ENCODE data around the gene BUB1. TPM values are rescaled to one million over a fixed set of nuclear protein-coding genes. Genes with fewer than 3 reads are reported as not detected.

BUB1 gene
- 113 and 118 TPM in 2 replicates for total RNA-seq (2021; fragmentation: NEBNext Ultra II Directional; extraction: Animal tissue kit (Norgen Biotek cat#: 25700))
- polyA plus RNA-seq (2011; rRNA removed) = 37.6 and 48.4 TPM in 2 replicates
- 89.1 TPM for polyA plus RNA-seq (2011; cell fraction: cytosol; rRNA removed)
- polyA plus RNA-seq (2011; cell fraction: nucleus; rRNA removed) = 57.3 TPM
- polyA plus RNA-seq (2012, experiment 1 of 2) = 65.3 to 112 TPM (median 80.1 TPM) in 4 replicates
- 6.6 TPM for polyA plus RNA-seq (2012, experiment 2 of 2)
- polyA plus RNA-seq (2013, experiment 1 of 2) = 62.9 TPM
- 65.5 TPM for polyA plus RNA-seq (2013, experiment 2 of 2)
- polyA minus RNA-seq (2011; rRNA and poly(A)+ RNA removed) = 162 and 180 TPM in 2 replicates
- polyA minus RNA-seq (2011; cell fraction: cytosol; rRNA and poly(A)+ RNA removed) = 87.2 TPM
- 170 TPM for polyA minus RNA-seq (2011; cell fraction: nucleus; rRNA and poly(A)+ RNA removed)
- long read RNA-seq, experiment 1, partial matches to known transcripts = 66 of 107 reads
- long read RNA-seq, experiment 1, other reads (novel, unspliced or antisense) = 41 of 107 reads
- long read RNA-seq, experiment 2, transcript BUB1-201 (25 exons, 3,507 nt) = major isoform, 32 of 41 reads
- long read RNA-seq, experiment 2, partial matches to known transcripts = 7 of 41 reads
- long read RNA-seq, experiment 2, other reads (novel, unspliced or antisense) = 2 of 41 reads

DNA sequence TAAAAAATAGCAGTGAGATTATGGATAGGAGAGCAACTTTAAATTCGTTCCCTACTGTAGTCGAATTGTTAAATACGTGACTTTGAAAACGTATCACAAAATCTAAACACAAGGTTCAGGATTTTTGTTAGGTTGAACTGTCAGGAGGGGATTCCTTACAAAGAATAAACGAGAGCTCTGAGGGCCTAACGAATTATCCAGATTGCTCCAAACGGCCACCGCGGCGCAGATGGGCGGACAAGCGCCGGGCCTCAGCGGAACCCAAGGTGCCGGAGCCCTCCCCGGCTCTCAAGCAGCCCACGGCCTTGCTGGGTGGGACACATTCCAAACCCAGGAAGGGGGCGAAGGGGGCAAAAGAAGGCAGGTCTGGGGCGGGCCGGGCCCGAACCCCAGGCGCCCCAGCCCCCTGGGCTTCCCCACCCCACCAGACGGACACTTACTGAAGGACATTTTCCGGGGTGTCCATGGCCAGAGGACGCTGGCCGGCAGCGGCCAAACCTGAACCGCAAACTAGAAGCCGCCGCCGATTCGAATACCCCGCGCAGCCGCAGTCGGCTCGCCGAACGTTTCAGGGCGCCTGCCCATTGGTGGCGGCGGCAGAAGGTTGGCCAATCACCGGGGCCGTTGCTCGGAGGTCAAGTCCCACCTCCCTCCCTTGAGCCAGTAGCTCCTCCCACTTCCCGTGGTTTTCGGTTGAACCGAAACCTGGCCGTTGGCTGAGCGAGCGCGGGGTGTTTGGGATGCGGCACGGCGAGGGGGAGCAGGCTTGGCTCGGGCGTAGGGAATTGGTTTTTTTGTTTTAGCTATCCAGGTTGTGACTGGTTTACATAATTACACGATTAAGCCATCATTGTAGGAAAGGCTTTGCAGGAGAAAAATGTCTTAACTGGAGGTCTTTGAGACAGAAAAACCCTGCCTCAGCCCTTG lies at the start of gene BUB1:
Gene BUB1, minus strand, starts transcription at position 534 of the 927 bp plus-strand sequence. Its CDS starts 68 bp downstream, at position 466.
- Histone ChIP-seq H4K20me1 (replicated peaks in 1 of 2; ENCODE audit: control insufficient read depth in 1 of 2, insufficient read depth in 2 of 2, low read length in 2 of 2) (peaks cover 6 to 9% of the 10 kb centered on the region in 2 experiments), H3K56ac (replicated peaks; ENCODE audit: insufficient read length, low read depth, low read length) (peak within 1 kb of the TSS; percentile 60), H2AFZ (ENCODE audit: low read length) (peak within 1 kb of the TSS; percentile 76), H3K4ac (replicated peaks; ENCODE audit: insufficient read length, low read depth, low read length) (no peak within 1 kb of the TSS), H3K4me2 (ENCODE audit: insufficient read depth in 1 of 2, low read depth in 2 of 2, low read length in 2 of 2) (peak within 1 kb of the TSS; percentile 91 to 95), H2BK12ac (ENCODE audit: low read depth, low read length) (peak within 1 kb of the TSS; percentile 83; the same call in 1 of the 2 replicates), H2BK5ac (ENCODE audit: low read depth, low read length) (peak within 1 kb of the TSS; percentile 84), H3K79me1 (ENCODE audit: low read depth, low read length) (peaks cover 4% of the 10 kb centered on the region; the same call in 1 of the 2 replicates), H2BK120ac (replicated peaks; ENCODE audit: low read depth, low read length) (no peak within 1 kb of the TSS), H3K4me1 (replicated peaks in 1 of 4; ENCODE audit: control insufficient read depth in 3 of 4, insufficient read depth in 4 of 4, low read length in 3 of 4) (peaks cover 10 to 22% (median 12%) of the 10 kb centered on the region in 4 experiments), H3K23ac (ENCODE audit: insufficient read length) (no peak within 1 kb of the TSS), H3K36me3 (ENCODE audit: control insufficient read depth in 2 of 4, insufficient read depth in 4 of 4, low read length in 3 of 4) (peaks cover 3 to 19% (median 16%) of the 10 kb centered on the region in 4 experiments; a peak in 7 of 8 replicates), H4K8ac (ENCODE audit: extremely low read depth, insufficient read depth, low read length) (peak within 1 kb of the TSS; percentile 86; the same call in 1 of the 2 replicates), H3K14ac (ENCODE audit: insufficient read length) (no peak within 1 kb of the TSS), H3K79me2 (ENCODE audit: control insufficient read depth in 1 of 2, insufficient read depth in 2 of 2, low read length in 2 of 2) (peaks cover 14 to 46% of the 10 kb centered on the region in 2 experiments; a peak in 3 of 4 replicates), H2BK15ac (ENCODE audit: low read length) (no peak within 1 kb of the TSS), H3K27ac (ENCODE audit: low read depth, low read length) (peak within 1 kb of the TSS; percentile 67), H3K9ac (replicated peaks in 1 of 4; ENCODE audit: extremely low read depth in 1 of 4, low read depth in 3 of 4, low read length in 3 of 4) (peak within 1 kb of the TSS; percentile 49 to 91 (median 72)), H2AK5ac (ENCODE audit: low read depth, low read length) (no peak within 1 kb of the TSS), H3K4me3 (ENCODE audit: extremely low read depth in 1 of 4, insufficient read depth in 2 of 4, low read depth in 3 of 4, low read length in 4 of 4) (peak within 1 kb of the TSS; percentile 79 to 91 (median 81)), H3K27me3 (replicated peaks in 1 of 4; ENCODE audit: control insufficient read depth in 3 of 4, extremely low read depth in 1 of 4, insufficient read depth in 3 of 4, low read length in 3 of 4) (peaks cover 0 to 3% (median 0%) of the 10 kb centered on the region in 4 experiments; a peak in 2 of 7 replicates), H4K5ac (ENCODE audit: insufficient read length, low read depth, low read length) (peak within 1 kb of the TSS; percentile 61), H2BK20ac (ENCODE audit: low read length) (no peak within 1 kb of the TSS), H3K9me3 (ENCODE audit: insufficient read depth in 2 of 2, low read depth in 1 of 2, low read length in 1 of 2) (peaks cover 8 to 12% of the 10 kb centered on the region in 2 experiments), H3K23me2 (ENCODE audit: low read depth, low read length) (peaks cover 10% of the 10 kb centered on the region), H3K18ac (ENCODE audit: extremely low read depth, low read length) (peak within 1 kb of the TSS; percentile 75), H4K91ac (replicated peaks; ENCODE audit: insufficient read length, low read length) (no peak within 1 kb of the TSS)
- FAIRE-seq (no peak), DNase-seq (ENCODE audit: low read depth in 1 of 2, low spot score in 2 of 2) (peak; percentile 87 to 98)
- ChIA-PET CTCF (ENCODE audit: partially characterized antibody) (interaction anchor here (1.1 to 1.4 kb wide), 4 partner anchors 14 to 90 kb away, joined by 3 to 8 read pairs (median 4); no protein-coding TSS in a partner anchor), POLR2A (ENCODE audit: partially characterized antibody) (interaction anchor here (1.0 to 4.6 kb wide), 13 partner anchors 11 to 90 kb away, joined by 3 to 49 read pairs (median 4); partner anchors contain the start of gene ACOXL)
- whole genome bisulfite sequencing, 2 experiments (ENCODE audit: extremely low coverage in 1 of 2, insufficient coverage in 1 of 2, insufficient read length in 1 of 2, insufficient replicate concordance in 2 of 2, low coverage in 1 of 2, low lambda C conversion rate in 2 of 2, missing lambda C conversion rate in 1 of 2) = 1% methylated on average over 56 of the region's 58 CpGs; no CpG with 5 or more reads in 1 of the 2 experiments
- no peak for TF ChIP-seq CHD1 (IDR thresholded peaks at IDR 0.05; ENCODE audit: low read depth, low read length)
- peak; percentile 76 to 85 for TF ChIP-seq POLR2A (IDR thresholded peaks at IDR 0.05; ENCODE audit: control extremely low read depth in 1 of 2, low read depth in 2 of 2, low read length in 2 of 2)
- no peak for TF ChIP-seq RNF2 (IDR thresholded peaks at IDR 0.05; ENCODE audit: borderline replicate concordance, low read depth, low read length, missing control alignments, poor library complexity, severe bottlenecking)
- TF ChIP-seq TEAD4 (IDR thresholded peaks at IDR 0.05; ENCODE audit: low read depth, low read length) = no peak; the same call in 1 of the 2 replicates
- no peak for TF ChIP-seq EZH2 (IDR thresholded peaks at IDR 0.05; ENCODE audit: low read depth, low read length, severe bottlenecking)
- no peak for TF ChIP-seq EGR1 (IDR thresholded peaks at IDR 0.05; ENCODE audit: borderline replicate concordance, low read depth, low read length)
- peak; percentile 76 for TF ChIP-seq CHD2 (IDR thresholded peaks at IDR 0.05; ENCODE audit: low read length)
